Rectal smooth muscle tissue (tissue), 1 donor: ENCODE data around the gene PARP3.
A peak's percentile ranks its signal among the peaks of the same experiment; 100 is the strongest.
"Not testable (repeated sequence)": the region's sequence is repeated elsewhere in the genome, so short reads cannot be mapped to it uniquely, and the experiment has no call there.

Experiments
- H3K27ac ChIP-seq: one replicate; pipeline ENCODE4 v1.7.0; 2013; ENCODE audit warnings: low read depth, low read length, inconsistent platforms
- H3K27me3 ChIP-seq: one replicate; pipeline ENCODE4 v1.7.0; 2013; ENCODE audit warnings: low read length; ENCODE audit not compliant: control insufficient read depth, insufficient read depth
- H3K36me3 ChIP-seq: one replicate; pipeline ENCODE4 v1.7.0; 2013; ENCODE audit warnings: low read length; ENCODE audit not compliant: control insufficient read depth, insufficient read depth
- H3K4me1 ChIP-seq: one replicate; pipeline ENCODE4 v1.7.0; 2013; ENCODE audit warnings: low read length; ENCODE audit not compliant: control insufficient read depth, insufficient read depth
- H3K4me3 ChIP-seq: one replicate; pipeline ENCODE4 v1.7.0; 2013; ENCODE audit warnings: low read length
- H3K9ac ChIP-seq: one replicate; pipeline ENCODE4 v1.7.0; 2013; ENCODE audit warnings: low read length

The PARP3 gene

GRCh38 chr3:51990501-51990971, 48.4 kb downstream of the PARP3 start:
- peaks cover 18% of the 10 kb centered on the region for H3K36me3 ChIP-seq
- not testable (repeated sequence) for H3K9ac ChIP-seq, H3K4me1 ChIP-seq, H3K4me3 ChIP-seq, H3K27me3 ChIP-seq, H3K27ac ChIP-seq

- Histone ChIP-seq H3K4me1 (peaks cover 8% of the 10 kb centered on the region), H3K27me3 (no peaks in the 10 kb centered on the region), H3K9ac (no peak overlapping the region), H3K36me3 (peaks cover 18% of the 10 kb centered on the region), H3K4me3 (no peak overlapping the region), H3K27ac (no peak overlapping the region)
These were observed 50.0 kb downstream of the PARP3 start for GRCh38 chr3:51992017-51992682.

GRCh38 chr3:51993657-51994056, 51.5 kb downstream of the PARP3 start:
- not testable (repeated sequence) for H3K4me1 ChIP-seq, H3K9ac ChIP-seq, H3K27ac ChIP-seq, H3K27me3 ChIP-seq, H3K4me3 ChIP-seq
- peaks cover 18% of the 10 kb centered on the region for H3K36me3 ChIP-seq

- Histone ChIP-seq H3K27ac (no peak overlapping the region), H3K4me3 (peak overlapping the region; percentile 97), H3K27me3 (no peaks in the 10 kb centered on the region), H3K4me1 (peaks cover 8% of the 10 kb centered on the region), H3K36me3 (peaks cover 18% of the 10 kb centered on the region), H3K9ac (peak overlapping the region; percentile 90)
These were observed 52.4 kb downstream of the PARP3 start for GRCh38 chr3:51994530-51994929.

GRCh38 chr3:51995346-51996163, 53.4 kb downstream of the PARP3 start, which contains the start of gene RPL29:
Gene RPL29, minus strand, starts transcription at chr3:51995895. Its CDS starts 434 bp downstream, at chr3:51995461.
- no peaks in the 10 kb centered on the region for H3K27me3 ChIP-seq
- peak within 1 kb of the TSS; percentile 90 for H3K9ac ChIP-seq
- peak within 1 kb of the TSS; percentile 78 for H3K27ac ChIP-seq
- H3K4me1 ChIP-seq = peaks cover 8% of the 10 kb centered on the region
- peaks cover 18% of the 10 kb centered on the region for H3K36me3 ChIP-seq
- peak within 1 kb of the TSS; percentile 97 for H3K4me3 ChIP-seq

- Histone ChIP-seq H3K9ac (no peak overlapping the region), H3K27me3 (peaks cover 3% of the 10 kb centered on the region), H3K27ac (no peak overlapping the region), H3K36me3 (peaks cover 14% of the 10 kb centered on the region), H3K4me1 (peaks cover 8% of the 10 kb centered on the region), H3K4me3 (no peak overlapping the region)
These were observed 55.0 kb downstream of the PARP3 start for GRCh38 chr3:51997172-51997571.

GRCh38 chr3:51997935-51998596, 55.9 kb downstream of the PARP3 start:
- H3K27me3 ChIP-seq = peaks cover 3% of the 10 kb centered on the region
- peaks cover 8% of the 10 kb centered on the region for H3K4me1 ChIP-seq
- peaks cover 9% of the 10 kb centered on the region for H3K36me3 ChIP-seq
- no peak overlapping the region for H3K27ac ChIP-seq
- no peak overlapping the region for H3K4me3 ChIP-seq
- H3K9ac ChIP-seq = no peak overlapping the region
